ENCODE data around the gene SCARB1. TPM values are rescaled to one million over a fixed set of nuclear protein-coding genes. Genes with fewer than 3 reads are reported as not detected.

Gene SCARB1
- total and polyA plus RNA-seq, 2 of the 13 experiments (the other 11 are each of a cell fraction or from before 2014, with no cell fraction given): 63.4 to 160 TPM

DNA sequence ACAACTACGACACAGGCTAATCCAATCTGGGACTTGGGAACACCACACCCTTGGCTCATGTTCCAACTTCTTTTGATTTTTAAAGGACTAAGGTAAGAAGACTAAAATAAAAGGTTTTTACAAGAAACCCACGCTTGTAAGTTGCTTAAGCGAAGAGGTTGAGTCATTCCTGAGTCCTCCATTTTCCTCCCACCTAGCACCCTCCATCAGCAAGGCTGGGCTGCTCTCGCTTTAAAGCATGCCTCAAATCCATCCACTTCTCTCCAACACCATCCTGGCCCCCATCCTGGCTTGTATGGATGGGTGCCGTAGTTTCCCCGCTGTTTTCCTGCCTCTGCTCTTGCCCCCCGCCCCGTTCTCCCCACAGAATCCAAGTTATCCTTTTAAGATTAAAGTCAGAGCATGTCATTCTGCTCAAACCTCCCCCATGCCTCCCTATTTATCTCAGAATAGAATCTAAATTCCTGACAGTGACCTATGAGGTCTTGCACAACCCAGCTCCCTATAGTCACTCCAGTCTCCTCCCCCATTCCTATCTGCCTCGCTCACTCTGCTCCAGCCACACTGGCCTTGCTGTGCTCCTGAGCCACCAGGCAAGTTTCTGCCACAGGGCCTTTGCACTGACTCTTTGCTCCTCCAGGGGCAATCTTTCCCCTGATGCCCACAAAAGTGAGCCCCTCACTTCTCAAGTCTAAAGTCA, 34.5 kb downstream of the SCARB1 start (continued):
- TF ChIP-seq ZSCAN30 (CRISPR knock-in tag; IDR thresholded peaks at IDR 0.05) (no peak), ZNF7 (CRISPR knock-in tag; IDR thresholded peaks at IDR 0.05) (peak; percentile 35; the same call in 1 of the 2 replicates), SIX1 (CRISPR knock-in tag; IDR thresholded peaks at IDR 0.05; ENCODE audit: borderline replicate concordance) (no peak), ZNF232 (CRISPR knock-in tag; IDR thresholded peaks at IDR 0.05; ENCODE audit: borderline replicate concordance) (no peak), ZNF3 (CRISPR knock-in tag; IDR thresholded peaks at IDR 0.05) (peak; percentile 82; the same call in 1 of the 2 replicates), HHEX (CRISPR knock-in tag; IDR thresholded peaks at IDR 0.05) (no peak), ZSCAN12 (CRISPR knock-in tag; IDR thresholded peaks at IDR 0.05) (no peak), ZFYVE20 (CRISPR knock-in tag; IDR thresholded peaks at IDR 0.05; ENCODE audit: borderline replicate concordance, low read depth) (no peak), RFX5 (IDR thresholded peaks at IDR 0.05; ENCODE audit: low read depth, low read length) (peak; percentile 31; the same call in 1 of the 2 replicates), ZNF138 (CRISPR knock-in tag; IDR thresholded peaks at IDR 0.05; ENCODE audit: low read depth) (no peak), SALL2 (CRISPR knock-in tag; IDR thresholded peaks at IDR 0.05) (no peak), ZNF644 (CRISPR knock-in tag; IDR thresholded peaks at IDR 0.05; ENCODE audit: low read depth) (no peak; the same call in none of the 2 replicates), ESRRA (CRISPR knock-in tag; IDR thresholded peaks at IDR 0.05; ENCODE audit: low read depth) (no peak; the same call in 1 of the 2 replicates), ZNF737 (CRISPR knock-in tag; IDR thresholded peaks at IDR 0.05; ENCODE audit: borderline replicate concordance) (no peak), EHMT2 (IDR thresholded peaks at IDR 0.05; ENCODE audit: borderline replicate concordance, low read depth, low read length) (no peak), PAF1 (CRISPR knock-in tag; IDR thresholded peaks at IDR 0.05) (no peak), SP5 (CRISPR knock-in tag; IDR thresholded peaks at IDR 0.05; ENCODE audit: borderline replicate concordance, low read depth) (peak; percentile 77), RFXAP (CRISPR knock-in tag; IDR thresholded peaks at IDR 0.05; ENCODE audit: borderline replicate concordance) (peak; percentile 46; the same call in 1 of the 2 replicates), SCMH1 (CRISPR knock-in tag; IDR thresholded peaks at IDR 0.05; ENCODE audit: borderline replicate concordance) (no peak), SOX13 (IDR thresholded peaks at IDR 0.05) (peak; percentile 24; the same call in 1 of the 2 replicates), SOX13 (CRISPR knock-in tag; conservative IDR thresholded peaks at IDR 0.05 in 1 of 2, IDR thresholded peaks at IDR 0.05 in 1 of 2) (peak in 1 of 2 experiments; percentile 71; a peak in 2 of 4 replicates), KLF12 (CRISPR knock-in tag; IDR thresholded peaks at IDR 0.05; ENCODE audit: borderline replicate concordance) (no peak), SUZ12 (IDR thresholded peaks at IDR 0.05; ENCODE audit: low read depth, low read length) (no peak), KDM1A (CRISPR knock-in tag; IDR thresholded peaks at IDR 0.05) (peak; percentile 99)
- TF ChIP-seq, protein P1, sequence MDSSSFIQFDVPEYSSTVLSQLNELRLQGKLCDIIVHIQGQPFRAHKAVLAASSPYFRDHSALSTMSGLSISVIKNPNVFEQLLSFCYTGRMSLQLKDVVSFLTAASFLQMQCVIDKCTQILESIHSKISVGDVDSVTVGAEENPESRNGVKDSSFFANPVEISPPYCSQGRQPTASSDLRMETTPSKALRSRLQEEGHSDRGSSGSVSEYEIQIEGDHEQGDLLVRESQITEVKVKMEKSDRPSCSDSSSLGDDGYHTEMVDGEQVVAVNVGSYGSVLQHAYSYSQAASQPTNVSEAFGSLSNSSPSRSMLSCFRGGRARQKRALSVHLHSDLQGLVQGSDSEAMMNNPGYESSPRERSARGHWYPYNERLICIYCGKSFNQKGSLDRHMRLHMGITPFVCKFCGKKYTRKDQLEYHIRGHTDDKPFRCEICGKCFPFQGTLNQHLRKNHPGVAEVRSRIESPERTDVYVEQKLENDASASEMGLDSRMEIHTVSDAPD (CRISPR knock-in tag; IDR thresholded peaks at IDR 0.05): no peak
- TF ChIP-seq, protein P2, sequence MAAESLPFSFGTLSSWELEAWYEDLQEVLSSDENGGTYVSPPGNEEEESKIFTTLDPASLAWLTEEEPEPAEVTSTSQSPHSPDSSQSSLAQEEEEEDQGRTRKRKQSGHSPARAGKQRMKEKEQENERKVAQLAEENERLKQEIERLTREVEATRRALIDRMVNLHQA (CRISPR knock-in tag; IDR thresholded peaks at IDR 0.05): no peak
- TF ChIP-seq, protein P3, sequence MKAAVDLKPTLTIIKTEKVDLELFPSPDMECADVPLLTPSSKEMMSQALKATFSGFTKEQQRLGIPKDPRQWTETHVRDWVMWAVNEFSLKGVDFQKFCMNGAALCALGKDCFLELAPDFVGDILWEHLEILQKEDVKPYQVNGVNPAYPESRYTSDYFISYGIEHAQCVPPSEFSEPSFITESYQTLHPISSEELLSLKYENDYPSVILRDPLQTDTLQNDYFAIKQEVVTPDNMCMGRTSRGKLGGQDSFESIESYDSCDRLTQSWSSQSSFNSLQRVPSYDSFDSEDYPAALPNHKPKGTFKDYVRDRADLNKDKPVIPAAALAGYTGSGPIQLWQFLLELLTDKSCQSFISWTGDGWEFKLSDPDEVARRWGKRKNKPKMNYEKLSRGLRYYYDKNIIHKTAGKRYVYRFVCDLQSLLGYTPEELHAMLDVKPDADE (CRISPR knock-in tag; IDR thresholded peaks at IDR 0.05): no peak
- TF ChIP-seq, protein P4, sequence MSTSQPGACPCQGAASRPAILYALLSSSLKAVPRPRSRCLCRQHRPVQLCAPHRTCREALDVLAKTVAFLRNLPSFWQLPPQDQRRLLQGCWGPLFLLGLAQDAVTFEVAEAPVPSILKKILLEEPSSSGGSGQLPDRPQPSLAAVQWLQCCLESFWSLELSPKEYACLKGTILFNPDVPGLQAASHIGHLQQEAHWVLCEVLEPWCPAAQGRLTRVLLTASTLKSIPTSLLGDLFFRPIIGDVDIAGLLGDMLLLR (CRISPR knock-in tag; IDR thresholded peaks at IDR 0.05): no peak
- TF ChIP-seq, protein P5, sequence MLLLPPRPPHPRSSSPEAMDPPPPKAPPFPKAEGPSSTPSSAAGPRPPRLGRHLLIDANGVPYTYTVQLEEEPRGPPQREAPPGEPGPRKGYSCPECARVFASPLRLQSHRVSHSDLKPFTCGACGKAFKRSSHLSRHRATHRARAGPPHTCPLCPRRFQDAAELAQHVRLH (CRISPR knock-in tag; IDR thresholded peaks at IDR 0.05; ENCODE audit: borderline replicate concordance, low read depth): peak; percentile 98
